ELR (cell line): Measurements from ENCODE around the gene LYG2.
"Not testable (repeated sequence)": the region's sequence is repeated elsewhere in the genome, so short reads cannot be mapped to it uniquely, and the experiment has no call there.

Experiments used
- DNase-seq: peaks from one replicate; pipeline ENCODE4 v3.0.0-alpha.2; 2015; ENCODE audit warnings: low read depth

Gene LYG2

GRCh38 chr2:99201959-99202678 lies 53.3 kb downstream of the LYG2 start:
- DNase-seq = peak; percentile 13

- DNase-seq = no peak
These were observed 55.2 kb downstream of the LYG2 start for GRCh38 chr2:99200076-99200800.

GRCh38 chr2:99198103-99198841 lies 57.2 kb downstream of the LYG2 start:
- DNase-seq = no peak

GRCh38 chr2:99192364-99192763 lies 63.1 kb downstream of the LYG2 start:
- not testable (repeated sequence) for DNase-seq
